Fibroblast of villous mesenchyme (primary cell): ENCODE data around the gene CERS5. TPM values are rescaled to one million over a fixed set of nuclear protein-coding genes. Genes with fewer than 3 reads are reported as not detected.

Experiments used
- DNase-seq: peaks from one replicate; pipeline ENCODE4 v3.0.0-alpha.2; 2010; ENCODE audit warnings: low read depth
- H3K4me3 ChIP-seq: 2 replicates; pipeline ENCODE4 v1.5.1; 2011; ENCODE audit warnings: low read depth, mild to moderate bottlenecking, low read length
- CTCF ChIP-seq: IDR thresholded peaks from 2 replicates; pipeline ENCODE4 v1.5.1; 2012; ENCODE audit warnings: low read depth, mild to moderate bottlenecking, low read length; ENCODE audit not compliant: insufficient read depth
- total RNA-seq: library from RNA; depleted of rRNA; stranded (reverse); fragments of >200 nt; gene quantifications from 2 replicates; pipeline ENCODE4 v1.2.3, GENCODE V29; 2012

Gene CERS5
- total RNA-seq, 1 donor: 40.2 TPM

- DNase-seq: no peak
- no peak for TF ChIP-seq CTCF
- H3K4me3 ChIP-seq: no peak overlapping the region
Measured at GRCh38 chr12:50142993-50143392, 24.2 kb downstream of the CERS5 start.

GRCh38 chr12:50132505-50133135, 34.5 kb downstream of the CERS5 start:
- TF ChIP-seq CTCF: peak; percentile 53
- no peak overlapping the region for H3K4me3 ChIP-seq
- peak; percentile 60 for DNase-seq

- no peak for TF ChIP-seq CTCF
- DNase-seq: no peak
- H3K4me3 ChIP-seq: no peak overlapping the region
Measured at GRCh38 chr12:50129290-50129689, 37.9 kb downstream of the CERS5 start.

GRCh38 chr12:50127546-50127945, 39.6 kb downstream of the CERS5 start:
- no peak for DNase-seq
- TF ChIP-seq CTCF: no peak
- H3K4me3 ChIP-seq: no peak overlapping the region

GRCh38 chr12:50123203-50123602, 44.0 kb downstream of the CERS5 start:
- no peak for DNase-seq
- no peak for TF ChIP-seq CTCF
- no peak overlapping the region for H3K4me3 ChIP-seq

- no peak for DNase-seq
- TF ChIP-seq CTCF: no peak
- no peak overlapping the region for H3K4me3 ChIP-seq
Measured at GRCh38 chr12:50121641-50122040, 45.5 kb downstream of the CERS5 start.

GRCh38 chr12:50120953-50121352, 46.2 kb downstream of the CERS5 start:
- DNase-seq: no peak
- H3K4me3 ChIP-seq: no peak overlapping the region
- no peak for TF ChIP-seq CTCF
